Testis (tissue), 3 donors: ENCODE data around the gene HOXC12. TPM values are rescaled to one million over a fixed set of nuclear protein-coding genes. Genes with fewer than 3 reads are reported as not detected.

Experiments used
- DNase-seq: peaks from one replicate; pipeline ENCODE4 v3.0.0-alpha.2; 2019
- H3K27ac ChIP-seq, 2 donors: fragments of 200-600 bp; sonication (generic); one replicate each; pipeline ENCODE4 v1.5.1; 2019
- H3K27me3 ChIP-seq: fragments of 200-600 bp; sonication (generic); one replicate; pipeline ENCODE4 v1.5.1; 2019
- H3K36me3 ChIP-seq: fragments of 200-600 bp; sonication (generic); one replicate; pipeline ENCODE4 v1.5.1; 2017; ENCODE audit warnings: low read depth; ENCODE audit errors: missing control alignments
- H3K4me1 ChIP-seq: fragments of 200-600 bp; sonication (generic); one replicate; pipeline ENCODE4 v1.5.1; 2019
- H3K4me3 ChIP-seq, 2 donors: fragments of 200-600 bp; sonication (generic); one replicate each; pipeline ENCODE4 v1.5.1; 2017 to 2019
- H3K9me3 ChIP-seq: fragments of 200-600 bp; sonication (generic); one replicate; pipeline ENCODE4 v1.5.1; 2017
- CTCF ChIP-seq, 3 experiments: fragments of 450-650 bp in 2 of 3; fragments of 200-600 bp in 1 of 3; sonication (generic) in 1 of 3; IDR thresholded peaks; one replicate each; pipeline ENCODE4 v1.5.1; 2016 to 2019; ENCODE audit warnings: antibody characterized with exemption in 3 of 3, mild to moderate bottlenecking in 2 of 3, moderate library complexity in 1 of 3
- POLR2A ChIP-seq: fragments of 450-650 bp; IDR thresholded peaks from one replicate; pipeline ENCODE4 v1.6.1; 2017; ENCODE audit warnings: antibody characterized with exemption, mild to moderate bottlenecking, moderate library complexity
- WGBS, 2 donors: methylation state at CpG; one replicate each; pipeline ENCODE4 v1.1.5; 2018; 5-methylcytosine and 5-hydroxymethylcytosine counted together
- intact Hi-C: fragments of 100-400 bp; cut with DNase I; formaldehyde crosslinking; loops from one replicate; pipeline ENCODE4 v1.15.1; 2023; ENCODE audit warnings: low total_unique reads
- polyA plus RNA-seq: library from polyadenylated mRNA; stranded (reverse); fragments of 350-450 nt; fragmentation: Illumina TruSeq; extraction: RNeasy Lipid Tissue Mini Kit (QIAGEN cat#74804); gene quantifications from one replicate; pipeline ENCODE4 v1.2.3, GENCODE V29; 2014; ENCODE audit warnings: low read depth, low replicate concordance; ENCODE audit not compliant: insufficient read depth
- total RNA-seq, 2 donors: library from RNA; depleted of rRNA; stranded (reverse); fragments of >200 nt; gene quantifications; one replicate each; pipeline ENCODE4 v1.2.3, GENCODE V29; 2016

Gene HOXC12
- total and polyA plus RNA-seq, 3 donors from 2014 or later: 0.06 TPM; not detected in 2

- H3K4me3 ChIP-seq: no peak overlapping the region
- H3K27ac ChIP-seq: no peak overlapping the region
- intact Hi-C loops: no loop called here
- 11 to 20% methylated on average over 25 of the region's 25 CpGs for WGBS, 2 donors
- H3K9me3 ChIP-seq: no peaks in the 10 kb centered on the region
- TF ChIP-seq POLR2A: no peak
- no peak for TF ChIP-seq CTCF (IDR thresholded peaks at IDR 0.05)
- no peaks in the 10 kb centered on the region for H3K36me3 ChIP-seq
- no peaks in the 10 kb centered on the region for H3K27me3 ChIP-seq
- peaks cover 6% of the 10 kb centered on the region for H3K4me1 ChIP-seq
- no peak for DNase-seq
These were observed 1.7 kb downstream of the HOXC12 start for GRCh38 chr12:53956251-53956887.

DNA sequence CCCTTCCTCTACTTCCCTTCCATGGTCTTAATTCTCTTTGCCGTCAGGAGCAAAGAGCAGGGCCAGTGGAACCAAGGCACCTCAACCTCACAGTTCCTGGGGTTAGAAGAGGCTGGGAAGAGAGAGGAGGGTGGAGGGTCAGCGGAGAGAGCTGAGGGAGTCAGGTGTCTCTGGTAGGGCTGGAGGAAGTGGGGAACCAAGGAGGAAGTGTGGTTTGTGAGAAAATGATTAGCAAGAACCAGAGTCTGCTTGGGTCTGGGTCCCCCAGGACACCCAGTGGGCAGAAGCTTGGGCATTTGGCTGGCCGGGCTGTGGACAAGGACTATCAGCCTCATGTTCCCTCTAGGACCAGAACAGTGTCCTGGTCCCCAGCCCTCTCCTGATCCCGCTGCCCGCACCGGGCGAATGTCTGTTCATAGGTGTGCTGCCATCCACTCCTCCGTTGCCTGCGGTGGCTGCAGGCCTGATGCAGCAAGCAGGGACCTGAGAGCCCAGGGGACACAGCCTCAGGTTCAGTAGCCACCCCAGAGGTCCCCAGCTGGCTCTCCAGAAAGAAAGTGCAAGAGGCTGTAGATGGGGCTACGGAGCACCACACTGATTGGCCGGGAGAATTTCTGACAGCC, 2.3 kb downstream of the HOXC12 start:
- Histone ChIP-seq H3K36me3 (no peaks in the 10 kb centered on the region), H3K4me3 (no peak overlapping the region), H3K4me1 (no peaks in the 10 kb centered on the region), H3K27me3 (peaks cover 3% of the 10 kb centered on the region), H3K27ac (no peak overlapping the region), H3K9me3 (no peaks in the 10 kb centered on the region)
- DNase-seq: no peak
- WGBS, 2 donors: 48 to 52% methylated on average over 3 to 9 of the region's 11 CpGs
- intact Hi-C loops: no loop called here
- TF ChIP-seq POLR2A (no peak), CTCF (IDR thresholded peaks at IDR 0.05) (no peak)

DNA sequence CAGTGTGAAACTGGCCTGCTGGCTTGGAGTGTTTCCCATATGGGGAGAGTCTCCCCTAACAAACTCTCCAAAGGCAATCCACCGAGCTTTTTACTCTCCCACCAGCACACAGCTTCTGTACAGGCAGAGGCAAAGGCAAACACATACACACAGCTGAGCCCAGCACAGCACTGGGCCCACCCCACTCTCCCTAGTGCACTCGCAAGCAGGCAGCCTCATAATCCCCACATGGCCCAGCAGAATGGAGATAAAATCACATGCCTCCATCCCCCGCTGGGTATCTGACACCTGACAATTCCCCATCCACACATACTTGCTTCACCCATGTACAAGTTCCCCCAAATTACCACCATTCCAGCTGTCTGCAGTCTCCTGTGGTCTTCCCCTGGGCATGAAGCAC, 3.4 kb downstream of the HOXC12 start:
- 44 to 58% methylated on average over 3 of the region's 3 CpGs for WGBS, 2 donors
- Histone ChIP-seq H3K4me1 (no peaks in the 10 kb centered on the region), H3K27me3 (peaks cover 3% of the 10 kb centered on the region), H3K9me3 (no peaks in the 10 kb centered on the region), H3K27ac (no peak overlapping the region), H3K4me3 (no peak overlapping the region), H3K36me3 (no peaks in the 10 kb centered on the region)
- no peak for DNase-seq
- TF ChIP-seq POLR2A: no peak
- TF ChIP-seq CTCF (IDR thresholded peaks at IDR 0.05): no peak
- intact Hi-C loops: no loop called here

DNA sequence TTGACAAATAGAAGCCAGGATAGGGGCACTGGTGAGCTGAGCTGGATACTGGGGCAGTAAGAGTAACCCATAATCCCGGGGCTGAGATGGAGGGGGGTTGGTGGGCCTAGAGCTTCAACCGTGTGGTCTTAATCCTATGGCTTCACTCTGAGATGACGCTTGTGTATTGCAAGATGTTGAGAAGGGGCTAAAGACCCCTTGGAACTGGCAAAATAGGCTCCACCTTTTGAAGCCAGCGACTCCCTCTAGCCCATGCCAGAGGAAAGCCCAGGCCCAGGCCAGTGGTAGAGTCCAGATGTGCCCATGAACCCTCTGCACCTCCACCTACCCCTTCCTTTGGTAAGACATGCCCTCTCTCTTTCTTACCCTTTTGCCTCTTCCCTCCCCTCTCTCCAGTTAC, 4.6 kb downstream of the HOXC12 start:
- no peak overlapping the region for H3K27ac ChIP-seq
- H3K9me3 ChIP-seq: no peaks in the 10 kb centered on the region
- no peaks in the 10 kb centered on the region for H3K36me3 ChIP-seq
- H3K27me3 ChIP-seq: peaks cover 3% of the 10 kb centered on the region
- H3K4me3 ChIP-seq: no peak overlapping the region
- TF ChIP-seq CTCF (IDR thresholded peaks at IDR 0.05) (no peak), POLR2A (no peak)
- H3K4me1 ChIP-seq: no peaks in the 10 kb centered on the region
- DNase-seq: no peak
- WGBS, 2 donors: 21 to 30% methylated on average over 4 of the region's 4 CpGs
- intact Hi-C loops: no loop called here
